Fibroblast of gingiva (primary cell): ENCODE results near the gene DLX1.
A peak's percentile ranks its signal among the peaks of the same experiment; 100 is the strongest.
"Not testable (repeated sequence)": the region's sequence is repeated elsewhere in the genome, so short reads cannot be mapped to it uniquely, and the experiment has no call there.

Experiments
- DNase-seq: peaks from one replicate; pipeline ENCODE4 v3.0.0-alpha.2; 2011; ENCODE audit warnings: low read depth

Gene DLX1

DNA sequence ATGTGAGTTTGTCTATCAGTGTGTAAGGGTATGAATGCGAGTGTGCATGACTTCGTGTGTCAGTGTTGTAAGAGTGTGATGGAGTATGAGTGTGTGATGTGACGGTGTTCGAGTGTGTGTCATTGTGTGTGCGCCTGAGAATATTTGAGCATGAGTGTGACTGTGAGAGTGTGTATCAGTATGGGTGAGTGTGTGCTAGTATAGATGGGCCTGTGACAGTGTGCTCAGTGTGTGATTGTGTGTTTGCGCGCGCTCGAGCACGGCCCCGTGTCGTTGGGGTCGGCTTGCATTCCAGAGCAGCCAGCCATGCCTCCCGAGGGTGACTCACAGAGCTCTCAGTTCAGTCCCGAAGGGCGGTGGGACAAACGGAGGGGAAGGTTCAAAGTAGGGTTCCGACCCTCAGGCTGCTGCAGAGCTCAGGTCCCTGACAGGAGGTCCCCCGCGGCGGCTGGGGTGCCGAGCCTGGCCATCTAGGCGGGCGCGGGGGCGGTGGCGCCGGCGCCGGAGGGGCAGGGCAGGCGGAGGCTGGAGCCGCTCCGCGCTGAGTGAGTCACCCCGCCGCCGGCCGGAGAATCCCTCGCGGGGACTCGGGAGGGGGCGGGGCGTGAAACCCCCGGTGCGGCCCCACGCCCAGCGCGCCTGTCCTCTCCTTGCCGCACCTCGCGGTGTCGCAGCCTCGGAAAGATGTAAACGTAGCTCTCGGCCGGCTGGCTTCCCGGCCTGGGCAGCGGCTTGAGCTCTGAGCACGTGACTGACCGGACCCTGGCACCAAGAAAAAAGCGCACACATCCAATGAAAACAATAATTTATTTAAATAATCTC lies 13.6 kb downstream of the DLX1 start:
- peak; percentile 88 for DNase-seq

DNA sequence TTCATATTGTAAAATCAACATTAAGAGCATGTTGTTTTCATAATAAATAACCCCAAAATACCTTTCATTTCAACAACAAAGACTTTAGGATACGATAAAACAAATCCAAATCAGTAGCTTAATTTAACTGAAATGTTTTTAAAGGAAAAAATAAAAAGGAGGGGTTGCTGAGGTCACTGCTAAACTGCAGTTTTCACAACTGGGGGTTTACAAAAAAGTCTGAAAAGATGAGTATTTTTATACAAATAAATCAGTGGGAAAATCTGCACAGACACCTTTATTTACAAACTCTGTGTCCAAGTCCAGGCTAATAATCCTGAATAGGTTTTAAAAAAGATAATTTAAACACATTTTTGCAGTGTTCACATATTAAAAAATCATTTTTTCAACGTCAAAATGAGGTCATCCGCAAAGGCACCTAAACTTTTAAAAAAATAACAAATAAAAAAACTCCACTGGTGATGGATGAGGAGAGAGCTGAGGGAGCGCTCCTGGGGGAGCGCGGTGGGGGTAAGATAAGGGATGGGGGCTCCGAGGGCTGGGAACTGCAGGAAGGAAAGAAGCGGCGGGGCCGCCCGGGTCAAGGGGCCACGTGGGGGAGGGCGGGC lies 14.3 kb downstream of the DLX1 start:
- no peak for DNase-seq

DNA sequence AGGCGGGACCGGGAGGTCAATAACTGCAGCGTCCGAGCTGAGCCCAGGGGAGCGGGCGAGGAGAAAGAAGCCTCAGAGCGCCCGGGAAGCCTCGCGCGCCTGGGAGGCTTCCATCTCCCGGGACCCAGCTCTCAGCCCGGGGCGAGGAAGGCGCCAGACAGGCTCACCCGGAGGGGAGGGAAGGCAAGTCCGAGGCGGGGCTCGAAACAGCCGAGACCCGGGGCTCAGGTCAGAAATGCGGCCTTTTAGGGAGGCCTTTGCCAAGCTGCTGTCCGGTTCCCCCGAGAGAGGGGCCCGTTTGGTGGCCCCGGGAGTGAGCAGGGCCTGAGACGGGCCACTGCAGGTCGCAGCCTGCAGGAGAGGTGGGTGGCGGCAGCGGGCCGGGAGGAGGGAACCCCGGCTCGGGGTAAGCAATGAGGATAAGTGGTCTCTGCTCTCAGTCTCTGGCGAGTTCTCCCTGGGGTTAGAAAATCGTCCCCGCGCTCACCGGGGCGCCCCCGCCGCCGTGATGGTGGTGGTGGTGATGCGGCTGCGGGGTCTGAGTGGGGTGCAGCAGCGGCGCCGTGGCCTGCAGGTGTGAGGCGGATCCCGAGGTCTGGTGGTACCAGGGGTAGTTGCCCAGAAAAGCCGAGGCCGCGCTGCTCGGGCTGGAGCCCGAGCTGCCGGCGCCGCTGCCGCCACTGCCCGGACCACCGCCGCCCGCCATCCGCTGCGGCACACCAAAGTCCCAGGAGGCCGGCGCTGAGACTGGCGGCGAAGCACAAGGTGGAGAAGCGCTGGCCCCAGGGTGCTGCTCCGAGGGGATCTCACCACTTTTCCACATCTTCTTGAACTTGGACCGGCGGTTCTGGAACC lies 15.0 kb downstream of the DLX1 start:
- DNase-seq: no peak

DNA sequence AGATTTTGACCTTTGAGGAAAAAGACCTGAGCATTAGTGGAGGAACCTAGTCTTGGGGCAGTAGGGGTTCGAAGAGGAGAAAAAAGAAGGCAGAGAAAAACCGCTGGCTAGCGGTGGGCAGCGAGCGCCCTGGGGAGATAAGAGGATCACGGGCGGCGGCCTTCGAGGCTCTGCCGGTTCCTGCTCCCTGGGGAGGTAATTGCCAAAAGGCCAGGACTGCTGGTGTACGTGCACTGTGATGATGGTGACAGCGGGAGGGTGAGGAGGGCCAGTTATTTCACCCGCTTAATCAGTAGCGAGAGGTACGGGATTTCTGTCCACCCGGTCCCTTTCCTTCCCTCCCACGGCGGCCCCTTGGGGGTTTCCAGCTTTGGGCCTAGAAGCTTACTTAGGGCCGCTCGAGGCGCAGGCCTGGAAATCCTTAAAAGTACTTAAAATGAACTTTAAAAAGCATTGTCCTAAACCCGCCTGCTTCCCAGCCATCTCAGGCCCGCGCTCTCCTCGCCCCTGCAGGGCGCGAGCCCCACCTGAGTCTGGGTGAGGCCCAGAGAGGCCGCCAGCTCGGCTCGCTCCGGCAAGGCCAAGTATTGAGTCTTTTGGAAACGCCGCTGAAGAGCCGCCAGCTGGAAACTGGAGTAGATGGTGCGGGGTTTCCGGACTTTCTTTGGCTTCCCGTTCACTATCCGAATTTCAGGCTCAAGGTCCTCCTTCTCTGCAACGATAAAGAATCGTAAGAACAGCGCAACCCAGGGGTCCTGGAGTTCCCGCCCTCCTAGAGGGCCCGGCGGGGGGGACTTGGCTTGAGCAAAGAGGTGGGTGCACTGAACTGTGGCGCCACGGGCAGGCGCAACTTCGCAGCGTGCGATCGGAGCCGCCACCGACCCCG lies 15.9 kb downstream of the DLX1 start:
- DNase-seq: peak; percentile 39

DNA sequence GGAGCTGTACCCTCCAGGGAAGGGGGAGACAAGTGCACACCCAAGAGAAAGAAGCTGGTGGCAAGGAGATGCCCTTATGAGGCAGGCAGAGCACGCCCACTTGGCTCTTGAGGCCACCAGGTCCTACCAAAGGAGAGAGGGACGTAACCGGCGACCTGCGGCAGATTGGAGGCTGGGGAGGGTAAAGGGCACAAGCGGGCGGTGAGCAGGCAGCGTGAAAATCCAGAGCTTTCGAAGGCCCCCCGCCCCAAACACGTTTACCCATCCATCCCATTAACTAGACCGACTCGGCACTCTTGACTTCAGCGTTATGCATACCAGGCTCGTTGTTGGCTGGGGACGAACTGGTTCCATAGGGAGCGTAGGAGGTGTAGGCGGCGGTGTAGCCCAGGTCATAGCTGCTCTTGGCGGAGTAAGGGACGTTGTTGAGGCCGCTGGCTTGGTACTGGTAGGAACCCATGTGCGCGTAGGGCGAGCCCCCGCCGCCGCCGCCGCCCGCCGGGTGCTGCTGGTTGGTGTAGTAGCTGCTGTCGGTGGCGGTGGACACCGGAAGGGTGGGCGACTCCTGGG lies 16.6 kb downstream of the DLX1 start:
- peak; percentile 44 for DNase-seq

DNA sequence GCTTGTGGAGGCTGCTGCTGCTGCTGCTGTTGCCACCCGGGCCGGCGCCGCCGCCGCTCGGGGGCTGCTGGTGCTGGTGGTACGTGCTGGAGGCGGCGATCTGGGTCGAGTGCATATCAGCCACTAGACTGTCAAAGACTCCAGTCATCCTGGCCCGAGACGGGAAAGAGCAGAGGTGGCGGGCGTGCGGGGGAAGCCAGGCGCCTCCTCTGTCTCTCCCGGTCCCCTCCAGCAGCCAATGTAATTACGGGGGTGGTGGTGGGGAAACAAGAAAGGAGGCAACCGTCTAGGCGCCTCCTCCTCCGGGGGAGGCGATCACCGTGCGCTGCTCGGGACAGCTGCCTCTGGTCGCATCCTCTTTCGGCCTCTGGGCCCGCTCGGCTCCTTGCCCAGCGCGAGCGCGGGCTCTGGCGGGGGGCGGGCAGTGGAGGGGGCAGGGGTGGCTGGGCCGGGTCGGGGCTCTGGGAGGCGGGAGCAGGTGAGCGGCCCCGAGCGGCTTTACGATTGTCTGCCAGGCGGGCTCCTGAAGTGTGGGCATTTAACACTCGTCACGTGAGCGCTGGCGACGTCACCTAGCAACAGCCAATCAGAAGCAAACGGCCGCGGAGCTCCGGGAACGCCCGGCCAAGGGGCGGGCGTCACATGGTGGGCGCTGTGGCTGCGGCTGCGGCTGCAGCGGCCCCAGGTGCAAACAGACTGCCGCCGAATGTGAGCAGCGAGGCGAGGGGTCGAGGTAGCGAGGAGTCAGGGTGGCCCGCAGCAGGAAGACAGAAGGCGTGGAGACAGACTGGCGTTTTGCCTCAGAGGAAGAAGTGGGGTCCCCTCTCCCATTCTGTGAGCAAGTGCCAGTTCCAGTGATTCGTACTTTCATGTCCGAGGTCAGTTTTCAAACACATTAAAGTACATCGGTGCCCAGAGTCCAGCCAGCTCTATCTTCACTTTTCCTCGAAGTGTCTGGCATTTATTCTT lies 17.4 kb downstream of the DLX1 start, which contains the start of gene DLX2:
Gene DLX2 (minus strand): TSS at position 510 of the 969 bp plus-strand sequence. CDS start 362 bp downstream, at position 148.
- DNase-seq: peak; percentile 94

DNA sequence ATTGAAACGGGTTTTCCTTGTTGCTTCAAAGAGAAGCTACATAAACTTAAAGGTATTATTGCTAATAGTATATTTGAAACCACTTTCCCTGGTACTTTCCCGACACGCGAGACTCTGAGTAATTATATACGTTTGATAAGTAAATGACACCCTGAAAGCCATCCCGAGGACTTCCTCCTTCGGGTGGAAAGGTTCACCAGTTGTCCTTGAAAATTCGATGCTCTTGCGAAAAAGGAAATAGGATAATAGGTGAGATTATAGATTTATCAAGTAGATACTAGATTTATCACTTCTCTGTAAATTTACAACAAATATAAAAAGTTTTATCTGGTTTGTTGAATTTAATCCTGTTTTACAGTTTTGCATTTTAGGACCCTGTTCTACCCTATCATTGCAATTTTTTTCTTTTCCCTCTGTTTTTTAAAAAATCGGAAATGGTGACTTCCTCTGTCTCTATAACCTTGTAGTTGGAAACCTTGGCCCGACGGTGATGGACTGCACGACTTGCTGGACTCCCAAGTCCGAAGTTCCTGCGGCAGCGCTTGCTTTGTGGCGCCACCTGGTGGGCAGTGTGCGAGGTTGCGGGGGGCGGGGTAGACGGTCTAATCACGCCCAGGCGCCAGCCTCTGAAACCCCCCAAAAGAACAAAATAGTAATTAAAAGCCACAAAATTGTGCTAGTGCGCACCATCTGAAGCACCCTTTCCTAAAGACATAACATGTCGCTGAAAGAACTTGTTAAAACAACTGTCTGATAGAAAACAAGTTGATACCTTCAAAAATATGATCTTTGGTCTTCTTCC lies 18.4 kb downstream of the DLX1 start:
- DNase-seq: peak; percentile 87

DNA sequence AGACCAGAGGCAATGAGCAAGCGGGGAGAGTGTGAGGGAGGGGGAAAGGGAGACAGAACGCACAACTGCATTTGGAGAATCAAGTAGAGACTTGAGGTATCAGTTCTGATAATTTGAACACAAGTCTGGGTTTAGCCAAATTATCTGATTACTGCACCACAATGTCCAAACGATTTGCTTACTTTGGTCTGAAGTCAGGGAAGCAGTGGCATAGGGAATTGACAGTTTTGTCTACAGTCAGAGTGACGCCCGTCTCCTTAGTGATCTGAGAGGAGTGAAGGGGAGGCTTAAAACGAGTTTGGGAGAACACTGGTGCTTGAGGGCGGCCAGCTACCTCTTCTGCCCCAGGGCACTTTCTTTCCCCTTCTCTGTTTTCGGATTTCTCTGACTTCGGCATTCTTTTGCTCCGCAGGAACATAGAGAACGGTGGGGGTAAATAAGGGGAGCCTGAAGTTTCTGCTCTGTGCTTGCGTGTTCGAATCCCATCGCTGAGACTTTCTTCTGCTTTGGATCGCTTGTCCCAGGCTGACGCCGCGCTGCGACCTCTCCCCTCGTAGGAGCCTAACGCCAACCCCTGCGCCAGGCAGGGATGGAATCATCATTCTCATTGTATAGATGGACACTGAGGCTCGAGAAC lies 20.3 kb downstream of the DLX1 start:
- DNase-seq: no peak

DNA sequence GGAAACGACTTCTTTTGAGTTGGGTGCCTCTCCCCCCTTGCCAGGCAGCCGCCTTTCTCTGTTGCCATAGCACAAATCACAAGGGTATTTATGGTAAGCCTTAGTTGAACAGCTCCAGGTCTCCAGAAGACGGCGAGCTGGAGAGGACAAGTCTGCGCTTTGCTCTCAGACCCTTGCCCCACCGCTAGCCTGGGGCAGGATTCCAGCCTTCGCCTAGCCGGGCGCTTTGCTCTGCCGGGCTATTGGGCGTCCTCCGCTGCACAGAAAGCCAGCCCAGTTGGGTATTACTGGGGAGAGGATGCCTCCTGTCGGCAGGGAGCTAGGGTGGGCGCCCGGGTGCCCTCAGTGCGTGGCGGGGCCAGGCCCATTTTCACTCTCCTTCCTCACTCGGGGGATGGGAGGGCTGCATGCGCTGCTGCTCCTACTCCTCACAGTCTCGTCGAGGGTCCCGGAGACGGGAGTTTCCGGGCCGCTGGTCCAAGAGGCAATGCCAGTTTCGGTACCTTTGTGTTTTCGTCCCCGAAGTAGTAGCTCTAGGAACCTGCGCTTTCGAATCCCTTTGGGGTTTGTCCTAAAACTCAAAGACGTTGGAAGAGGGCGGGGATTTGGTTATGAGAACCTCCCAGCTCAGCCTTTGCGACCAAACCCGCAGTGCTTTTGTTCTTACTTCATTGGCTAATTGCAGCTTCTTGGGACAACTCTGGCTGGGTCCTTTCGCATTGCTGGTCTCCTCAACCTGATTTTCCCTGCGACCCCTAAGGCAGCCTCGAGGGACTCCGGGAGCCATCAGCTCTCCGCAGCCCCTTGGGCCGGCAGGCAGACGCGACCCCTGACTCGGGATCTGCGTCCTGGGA lies 21.0 kb downstream of the DLX1 start:
- peak; percentile 59 for DNase-seq

DNA sequence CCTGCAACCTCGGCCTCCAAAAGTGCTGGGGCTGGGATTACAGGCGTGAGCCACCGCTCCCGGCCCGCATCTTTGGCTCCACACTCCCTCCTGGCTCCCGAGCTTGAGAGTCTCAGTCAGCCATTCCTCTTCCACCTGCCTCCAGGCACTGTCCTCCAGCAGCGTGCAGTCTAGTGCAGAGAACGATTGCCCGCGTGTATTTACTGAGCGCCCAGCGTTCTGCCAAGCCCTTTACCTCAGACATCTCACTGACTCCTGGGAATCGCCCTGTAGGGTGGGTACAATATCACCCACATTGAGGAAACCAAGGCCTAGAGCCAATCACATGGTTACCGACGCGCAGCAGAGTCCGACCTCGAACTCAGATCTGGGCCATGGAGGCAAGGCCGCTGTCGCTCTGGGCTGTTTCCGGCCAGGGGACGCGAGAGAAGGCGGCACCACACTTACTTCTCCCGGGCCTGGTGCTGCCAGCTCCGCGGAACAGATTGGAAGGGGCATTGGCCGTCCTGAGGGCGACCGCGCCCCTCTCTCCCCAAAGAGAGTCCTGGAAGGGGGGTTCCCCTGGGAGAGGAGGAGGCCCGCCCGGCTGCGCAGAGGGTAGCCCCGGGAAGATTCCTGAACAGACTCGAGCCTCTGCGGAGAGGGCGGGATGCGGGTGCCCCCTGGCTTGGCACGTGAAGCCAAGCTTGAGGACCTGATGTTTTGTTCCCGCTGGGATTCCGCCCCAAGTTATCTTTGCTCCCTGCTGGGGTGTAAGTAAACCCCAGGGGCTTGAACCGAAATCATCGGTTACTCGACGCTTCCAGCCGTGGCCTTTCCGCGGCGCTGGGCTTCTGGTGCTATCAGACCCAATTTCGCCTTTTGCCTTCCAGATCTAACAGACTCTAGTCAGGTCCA lies 22.6 kb downstream of the DLX1 start:
- DNase-seq: no peak

DNA sequence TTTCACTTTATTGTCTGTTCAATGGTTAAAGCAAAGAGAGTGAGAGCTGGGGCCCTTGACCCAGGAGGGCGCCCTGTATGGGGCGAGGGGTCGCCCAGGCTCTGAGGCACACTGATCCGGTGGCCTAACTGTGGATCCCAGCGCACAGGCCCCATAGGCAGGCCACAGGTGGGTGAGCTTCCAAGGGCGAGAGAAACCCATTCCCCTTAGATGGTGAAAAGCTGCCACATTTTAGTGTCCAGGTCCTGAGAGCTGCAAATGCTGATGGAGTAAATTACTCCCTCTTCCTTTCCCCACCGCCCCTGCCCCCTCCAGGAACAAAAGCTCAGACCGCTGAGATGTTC lies 23.3 kb downstream of the DLX1 start:
- DNase-seq: no peak

DNA sequence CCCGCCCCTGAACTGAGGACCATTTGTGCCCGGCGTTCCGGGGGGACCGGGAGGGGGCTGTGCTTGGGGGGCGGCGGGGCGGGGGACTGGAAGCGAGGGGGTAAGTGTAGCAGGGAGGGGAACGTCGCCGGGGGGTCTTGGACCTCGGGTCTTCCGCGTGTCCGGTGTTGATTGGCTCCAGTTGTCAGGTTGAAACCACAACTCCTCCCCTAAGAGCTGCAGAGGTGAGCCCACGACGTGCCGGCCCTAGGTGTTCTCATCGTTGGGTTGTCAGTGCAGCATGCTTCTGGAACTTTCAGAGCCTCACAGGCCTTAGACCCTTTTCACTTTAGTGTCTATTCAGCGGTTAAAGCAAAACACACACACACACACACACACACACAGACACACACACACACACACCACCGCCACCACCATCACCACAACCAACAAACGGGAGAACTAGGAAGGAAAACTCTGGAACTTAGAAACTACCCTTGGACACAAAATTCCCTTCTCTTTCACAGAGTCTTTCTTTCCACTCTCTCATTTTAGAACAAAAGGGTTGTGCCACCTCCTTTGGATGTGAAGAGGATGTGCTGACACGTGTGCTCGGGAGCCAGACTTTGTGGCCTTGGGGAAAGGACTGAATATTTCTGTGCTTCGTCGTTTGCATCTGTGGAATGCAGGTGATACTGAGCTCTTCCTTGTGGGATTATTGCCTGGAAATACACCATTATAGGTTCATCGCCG lies 24.1 kb downstream of the DLX1 start:
- DNase-seq: no peak

DNA sequence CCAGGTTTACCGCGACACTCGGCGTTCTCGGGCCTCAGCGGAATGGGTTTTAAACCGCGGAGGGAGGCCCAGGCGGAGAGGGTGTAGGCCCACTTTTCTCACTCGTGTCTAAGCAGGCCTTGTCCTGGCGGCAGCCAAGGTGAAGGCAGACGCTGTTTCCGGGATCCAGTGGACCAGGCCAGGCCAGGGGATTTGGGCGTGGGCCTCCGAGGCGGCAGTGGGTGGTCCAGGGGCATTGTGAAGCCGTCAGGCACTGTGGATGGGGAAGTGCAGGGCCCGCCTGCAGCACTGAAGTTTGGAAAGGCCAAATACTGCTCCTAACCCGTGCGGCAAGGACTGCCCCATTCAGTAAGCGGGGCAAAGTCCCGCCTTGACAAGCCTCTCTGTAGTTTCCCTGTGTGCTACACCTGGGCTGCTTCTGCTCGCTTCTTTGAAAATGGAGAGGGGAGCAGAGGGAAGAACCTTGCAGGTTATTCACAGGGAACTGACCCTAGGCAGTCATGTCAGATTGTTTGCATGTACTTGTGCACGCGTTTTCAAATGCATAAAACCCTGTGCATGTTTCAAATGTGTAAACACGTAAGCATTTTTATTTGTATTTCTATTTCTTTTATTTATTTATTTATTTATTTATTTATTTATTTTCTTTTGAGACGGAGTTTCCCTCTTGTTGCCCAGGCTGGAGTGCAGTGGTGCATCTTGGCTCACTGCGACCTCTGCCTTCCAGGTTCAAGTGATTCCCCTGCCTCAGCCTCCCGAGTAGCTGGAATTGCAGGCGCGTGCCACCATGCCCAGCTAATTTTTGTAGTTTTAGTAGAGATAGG lies 24.9 kb downstream of the DLX1 start:
- DNase-seq: no peak

DNA sequence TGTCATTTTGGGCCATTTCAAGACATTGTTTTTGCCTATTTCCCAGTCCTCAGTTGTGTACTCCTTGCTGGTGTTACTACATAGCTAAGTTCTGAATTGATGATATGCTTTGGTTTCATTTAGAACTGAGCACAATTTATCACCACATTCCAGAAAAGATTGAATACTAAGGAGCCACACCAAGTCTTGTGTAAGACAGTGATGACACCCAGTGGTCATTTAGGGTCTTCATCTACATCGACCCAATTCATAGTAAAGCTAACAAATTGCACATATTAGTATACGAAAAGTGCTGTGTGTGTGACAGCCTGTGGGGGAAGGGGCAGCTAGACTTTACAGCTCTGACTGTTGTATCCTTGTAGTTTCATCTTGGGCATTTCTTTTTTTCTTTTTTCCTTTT lies 28.3 kb downstream of the DLX1 start:
- DNase-seq: peak; percentile 52

DNA sequence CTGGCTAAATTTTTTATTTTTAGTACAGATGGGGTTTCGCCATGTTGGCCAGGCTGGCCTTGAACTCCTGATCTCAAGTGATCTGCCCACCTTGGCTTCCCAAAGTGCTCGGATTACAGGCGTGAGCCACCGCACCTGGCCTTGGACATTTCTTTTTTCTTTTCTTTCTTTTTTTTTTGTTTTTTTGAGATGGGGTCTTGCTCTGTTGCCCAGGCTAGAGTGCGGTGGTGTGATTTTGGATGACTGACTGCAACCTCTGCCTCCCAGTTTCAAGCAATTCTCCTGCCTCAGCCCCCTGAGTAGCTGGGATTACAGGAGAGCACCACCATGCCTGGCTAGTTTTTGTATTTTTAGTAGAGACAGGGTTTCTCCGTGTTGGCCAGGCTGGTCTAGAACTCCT lies 28.9 kb downstream of the DLX1 start:
- DNase-seq: not testable (repeated sequence)
